Measurements from ENCODE around the gene WDTC1.

- TF ChIP-seq POLR2AphosphoS5 (IDR thresholded peaks at IDR 0.05; ENCODE audit: low read depth) (no peak), CTCF (IDR thresholded peaks at IDR 0.05; ENCODE audit: insufficient read depth, low read length) (no peak)
Measured at GRCh38 chr1:27297903-27298302, 63.5 kb downstream of the WDTC1 start.

Measured in HL-60 (cell line).